MM.1S (cell line): ENCODE data around the gene ZNF329.

Experiments
- DNase-seq: peaks from one replicate; pipeline ENCODE4 v3.0.0-alpha.2; 2015
- H2AFZ ChIP-seq: fragments of 300-600 bp; sonication (generic); 2 replicates; pipeline ENCODE4 v1.6.0; 2016; ENCODE audit warnings: antibody characterized with exemption, low read length
- H3F3A ChIP-seq: fragments of 300-600 bp; sonication (generic); 2 replicates; pipeline ENCODE4 v1.6.1; 2016; ENCODE audit warnings: mild to moderate bottlenecking, antibody characterized with exemption, low read length, moderate library complexity, mixed read lengths; ENCODE audit not compliant: insufficient read depth
- H3K27ac ChIP-seq: fragments of 300-600 bp; sonication (generic); 2 replicates; pipeline ENCODE4 v1.5.1; 2016; ENCODE audit warnings: mild to moderate bottlenecking, low read length
- H3K27me3 ChIP-seq: fragments of 300-600 bp; sonication (generic); replicated peaks from 2 replicates; pipeline ENCODE4 v1.6.0; 2016; ENCODE audit warnings: low read length; ENCODE audit not compliant: insufficient read depth
- H3K36me3 ChIP-seq: fragments of 300-600 bp; sonication (generic); replicated peaks from 2 replicates; pipeline ENCODE4 v1.6.1; 2016; ENCODE audit warnings: mild to moderate bottlenecking, low read length, mixed read lengths; ENCODE audit not compliant: insufficient read depth
- H3K4me1 ChIP-seq: fragments of 300-600 bp; sonication (generic); 2 replicates; pipeline ENCODE4 v1.6.1; 2016; ENCODE audit warnings: low read length, mixed read lengths
- H3K4me2 ChIP-seq: fragments of 300-600 bp; sonication (generic); 2 replicates; pipeline ENCODE4 v1.6.0; 2016; ENCODE audit warnings: low read depth, low read length
- H3K4me3 ChIP-seq: fragments of 300-600 bp; sonication (generic); 2 replicates; pipeline ENCODE4 v1.5.1; 2016; ENCODE audit warnings: low read length, mixed read lengths
- H3K79me2 ChIP-seq: fragments of 300-600 bp; sonication (generic); 2 replicates; pipeline ENCODE4 v1.6.1; 2016; ENCODE audit warnings: mixed run types, low read length, mixed read lengths
- H3K9ac ChIP-seq: fragments of 300-600 bp; sonication (generic); 2 replicates; pipeline ENCODE4 v1.6.1; 2016; ENCODE audit warnings: low read length, mixed read lengths
- H3K9me2 ChIP-seq: fragments of 300-600 bp; sonication (generic); replicated peaks from 2 replicates; pipeline ENCODE4 v1.6.1; 2016; ENCODE audit warnings: mild to moderate bottlenecking, low read length, mixed read lengths; ENCODE audit not compliant: insufficient read depth
- H3K9me3 ChIP-seq: fragments of 300-600 bp; sonication (generic); replicated peaks from 2 replicates; pipeline ENCODE4 v1.6.1; 2016; ENCODE audit warnings: mild to moderate bottlenecking, low read length, mixed read lengths; ENCODE audit not compliant: insufficient read depth
- H4K20me1 ChIP-seq: fragments of 300-600 bp; sonication (generic); 2 replicates; pipeline ENCODE4 v1.6.1; 2016; ENCODE audit warnings: mild to moderate bottlenecking, low read length, moderate library complexity, mixed read lengths; ENCODE audit not compliant: insufficient read depth
- EZH2 ChIP-seq: fragments of 300-600 bp; sonication (generic); optimal IDR thresholded peaks from 2 replicates; pipeline ENCODE3; 2017; ENCODE audit warnings: low read depth, mild to moderate bottlenecking, antibody characterized with exemption, low read length, mixed read lengths
- EZH2phosphoT487 ChIP-seq: fragments of 300-600 bp; sonication (generic); IDR thresholded peaks from 2 replicates; pipeline ENCODE4 v1.6.1; 2018; ENCODE audit warnings: antibody characterized with exemption, low read length
- TF ChIP-seq, protein P1 (sequence below): fragments of 300-600 bp; sonication (generic); IDR thresholded peaks from 2 replicates; pipeline ENCODE4 v1.5.1; 2016; ENCODE audit warnings: antibody characterized with exemption, low read length, mixed read lengths

The ZNF329 gene

DNA sequence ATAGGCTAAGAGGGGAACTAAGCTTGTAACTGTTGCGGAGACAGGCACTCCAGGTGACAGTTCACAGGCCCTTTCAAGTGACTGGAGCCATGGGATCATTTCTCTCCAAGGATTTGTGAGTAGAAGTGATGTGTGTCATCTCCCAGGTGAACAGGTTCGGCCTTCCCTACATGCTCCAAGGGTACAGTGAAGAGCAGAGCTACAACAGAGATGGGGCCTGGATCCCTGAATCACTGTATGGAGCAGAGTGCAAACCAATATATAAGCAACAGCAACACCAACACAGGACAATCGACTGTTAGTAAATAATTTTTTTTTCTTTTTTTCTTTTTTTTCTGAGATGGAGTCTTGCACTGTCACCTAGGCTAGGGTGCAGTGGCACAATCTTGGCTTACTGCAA lies 67.6 kb downstream of the ZNF329 start:
- H3K27me3 ChIP-seq, result no peaks in the 10 kb centered on the region
- no peak overlapping the region for H3K27ac ChIP-seq
- no peaks in the 10 kb centered on the region for H4K20me1 ChIP-seq
- no peaks in the 10 kb centered on the region for H3F3A ChIP-seq
- no peak overlapping the region for H3K4me3 ChIP-seq
- no peaks in the 10 kb centered on the region for H3K9me3 ChIP-seq
- H3K9ac ChIP-seq, result no peak overlapping the region
- no peaks in the 10 kb centered on the region for H3K9me2 ChIP-seq
- no peaks in the 10 kb centered on the region for H3K4me1 ChIP-seq
- no peak overlapping the region for H2AFZ ChIP-seq
- DNase-seq, result no peak
- no peaks in the 10 kb centered on the region for H3K36me3 ChIP-seq
- H3K79me2 ChIP-seq, result no peaks in the 10 kb centered on the region
- TF ChIP-seq, protein P1, sequence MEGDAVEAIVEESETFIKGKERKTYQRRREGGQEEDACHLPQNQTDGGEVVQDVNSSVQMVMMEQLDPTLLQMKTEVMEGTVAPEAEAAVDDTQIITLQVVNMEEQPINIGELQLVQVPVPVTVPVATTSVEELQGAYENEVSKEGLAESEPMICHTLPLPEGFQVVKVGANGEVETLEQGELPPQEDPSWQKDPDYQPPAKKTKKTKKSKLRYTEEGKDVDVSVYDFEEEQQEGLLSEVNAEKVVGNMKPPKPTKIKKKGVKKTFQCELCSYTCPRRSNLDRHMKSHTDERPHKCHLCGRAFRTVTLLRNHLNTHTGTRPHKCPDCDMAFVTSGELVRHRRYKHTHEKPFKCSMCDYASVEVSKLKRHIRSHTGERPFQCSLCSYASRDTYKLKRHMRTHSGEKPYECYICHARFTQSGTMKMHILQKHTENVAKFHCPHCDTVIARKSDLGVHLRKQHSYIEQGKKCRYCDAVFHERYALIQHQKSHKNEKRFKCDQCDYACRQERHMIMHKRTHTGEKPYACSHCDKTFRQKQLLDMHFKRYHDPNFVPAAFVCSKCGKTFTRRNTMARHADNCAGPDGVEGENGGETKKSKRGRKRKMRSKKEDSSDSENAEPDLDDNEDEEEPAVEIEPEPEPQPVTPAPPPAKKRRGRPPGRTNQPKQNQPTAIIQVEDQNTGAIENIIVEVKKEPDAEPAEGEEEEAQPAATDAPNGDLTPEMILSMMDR, result no peak
- TF ChIP-seq EZH2phosphoT487 (no peak), EZH2 (no peak)
- no peak overlapping the region for H3K4me2 ChIP-seq

DNA sequence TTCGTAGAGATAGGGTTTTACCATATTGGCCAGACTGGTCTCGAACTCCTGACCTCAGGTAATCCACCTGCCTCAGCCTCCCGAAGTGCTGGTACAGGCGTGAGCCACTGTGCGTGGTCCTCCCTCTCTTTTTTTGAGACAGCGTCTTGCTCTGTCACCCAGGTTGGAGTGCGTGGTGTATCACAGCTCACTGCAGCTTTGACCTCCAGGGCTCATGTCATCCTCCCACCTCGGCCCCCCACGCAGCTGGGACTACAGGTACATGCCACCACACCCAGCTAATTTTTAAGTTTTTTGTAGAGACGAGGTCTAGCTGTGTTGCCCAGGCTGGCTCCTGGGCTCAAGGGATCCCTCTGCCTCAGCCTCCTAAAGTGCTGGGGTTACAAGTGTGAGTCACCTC lies 70.8 kb downstream of the ZNF329 start:
- no peak overlapping the region for H3K9ac ChIP-seq
- H3K9me2 ChIP-seq, result no peaks in the 10 kb centered on the region
- DNase-seq, result no peak
- no peaks in the 10 kb centered on the region for H3K4me1 ChIP-seq
- H3K9me3 ChIP-seq, result no peaks in the 10 kb centered on the region
- no peak overlapping the region for H2AFZ ChIP-seq
- TF ChIP-seq, protein P1, result no peak
- TF ChIP-seq EZH2phosphoT487, result no peak
- TF ChIP-seq EZH2, result no peak
- H3K36me3 ChIP-seq, result no peaks in the 10 kb centered on the region
- no peaks in the 10 kb centered on the region for H3K27me3 ChIP-seq
- H3K79me2 ChIP-seq, result no peaks in the 10 kb centered on the region
- no peak overlapping the region for H3K4me2 ChIP-seq
- H3F3A ChIP-seq, result no peaks in the 10 kb centered on the region
- no peak overlapping the region for H3K27ac ChIP-seq
- no peak overlapping the region for H3K4me3 ChIP-seq
- no peaks in the 10 kb centered on the region for H4K20me1 ChIP-seq
